Measurements from ENCODE around the gene LAMTOR2. TPM values are rescaled to one million over a fixed set of nuclear protein-coding genes. Genes with fewer than 3 reads are reported as not detected.

LAMTOR2 gene
- total and polyA plus RNA-seq, 9 of the 15 experiments (the other 6 are each of a cell fraction or from before 2014, with no cell fraction given): 39.0 to 161 (median 74.6) TPM

DNA sequence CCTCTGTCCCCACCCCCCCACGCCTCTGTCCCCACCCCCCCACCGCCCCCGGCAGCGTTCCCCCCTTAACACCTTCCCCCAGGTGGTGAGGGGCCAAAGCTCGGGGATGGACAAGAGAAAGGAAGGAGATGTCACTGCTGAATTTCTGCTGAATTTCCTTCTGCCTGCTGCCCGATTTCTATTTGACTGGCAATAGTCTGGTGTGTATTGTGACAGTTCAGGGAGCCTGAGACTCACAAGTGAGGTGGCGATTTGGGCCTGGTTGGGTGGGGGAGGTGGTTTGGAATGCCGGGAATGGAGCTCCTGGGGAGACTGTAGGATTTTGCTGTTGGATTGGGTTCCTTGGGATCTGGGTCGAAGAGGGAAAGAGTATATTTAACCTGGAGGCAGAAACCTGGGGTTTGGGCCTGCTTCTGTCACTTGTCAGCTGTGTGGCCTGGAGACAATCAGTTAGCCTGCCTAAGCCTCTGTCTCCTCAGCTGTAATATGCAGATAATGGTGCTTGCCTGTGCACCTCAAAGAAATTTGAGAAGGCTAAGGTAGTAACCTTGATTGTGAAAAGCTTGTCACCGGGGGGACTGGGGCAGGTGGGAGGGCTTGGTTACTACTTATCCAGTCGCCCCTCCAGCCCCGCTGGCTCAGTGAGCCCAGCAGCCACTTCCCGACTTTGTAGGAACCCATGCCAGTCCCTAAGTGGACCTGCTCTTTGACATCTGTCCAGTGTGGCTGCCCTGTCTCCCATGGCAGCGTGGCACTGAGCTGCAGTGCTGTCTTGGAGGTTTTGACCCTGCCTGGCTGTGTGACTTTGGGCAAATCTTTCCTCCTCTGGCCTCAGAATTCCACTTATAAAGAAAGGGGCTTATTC is 52.3 kb downstream of the LAMTOR2 start (continued):
- TF ChIP-seq, protein P1, sequence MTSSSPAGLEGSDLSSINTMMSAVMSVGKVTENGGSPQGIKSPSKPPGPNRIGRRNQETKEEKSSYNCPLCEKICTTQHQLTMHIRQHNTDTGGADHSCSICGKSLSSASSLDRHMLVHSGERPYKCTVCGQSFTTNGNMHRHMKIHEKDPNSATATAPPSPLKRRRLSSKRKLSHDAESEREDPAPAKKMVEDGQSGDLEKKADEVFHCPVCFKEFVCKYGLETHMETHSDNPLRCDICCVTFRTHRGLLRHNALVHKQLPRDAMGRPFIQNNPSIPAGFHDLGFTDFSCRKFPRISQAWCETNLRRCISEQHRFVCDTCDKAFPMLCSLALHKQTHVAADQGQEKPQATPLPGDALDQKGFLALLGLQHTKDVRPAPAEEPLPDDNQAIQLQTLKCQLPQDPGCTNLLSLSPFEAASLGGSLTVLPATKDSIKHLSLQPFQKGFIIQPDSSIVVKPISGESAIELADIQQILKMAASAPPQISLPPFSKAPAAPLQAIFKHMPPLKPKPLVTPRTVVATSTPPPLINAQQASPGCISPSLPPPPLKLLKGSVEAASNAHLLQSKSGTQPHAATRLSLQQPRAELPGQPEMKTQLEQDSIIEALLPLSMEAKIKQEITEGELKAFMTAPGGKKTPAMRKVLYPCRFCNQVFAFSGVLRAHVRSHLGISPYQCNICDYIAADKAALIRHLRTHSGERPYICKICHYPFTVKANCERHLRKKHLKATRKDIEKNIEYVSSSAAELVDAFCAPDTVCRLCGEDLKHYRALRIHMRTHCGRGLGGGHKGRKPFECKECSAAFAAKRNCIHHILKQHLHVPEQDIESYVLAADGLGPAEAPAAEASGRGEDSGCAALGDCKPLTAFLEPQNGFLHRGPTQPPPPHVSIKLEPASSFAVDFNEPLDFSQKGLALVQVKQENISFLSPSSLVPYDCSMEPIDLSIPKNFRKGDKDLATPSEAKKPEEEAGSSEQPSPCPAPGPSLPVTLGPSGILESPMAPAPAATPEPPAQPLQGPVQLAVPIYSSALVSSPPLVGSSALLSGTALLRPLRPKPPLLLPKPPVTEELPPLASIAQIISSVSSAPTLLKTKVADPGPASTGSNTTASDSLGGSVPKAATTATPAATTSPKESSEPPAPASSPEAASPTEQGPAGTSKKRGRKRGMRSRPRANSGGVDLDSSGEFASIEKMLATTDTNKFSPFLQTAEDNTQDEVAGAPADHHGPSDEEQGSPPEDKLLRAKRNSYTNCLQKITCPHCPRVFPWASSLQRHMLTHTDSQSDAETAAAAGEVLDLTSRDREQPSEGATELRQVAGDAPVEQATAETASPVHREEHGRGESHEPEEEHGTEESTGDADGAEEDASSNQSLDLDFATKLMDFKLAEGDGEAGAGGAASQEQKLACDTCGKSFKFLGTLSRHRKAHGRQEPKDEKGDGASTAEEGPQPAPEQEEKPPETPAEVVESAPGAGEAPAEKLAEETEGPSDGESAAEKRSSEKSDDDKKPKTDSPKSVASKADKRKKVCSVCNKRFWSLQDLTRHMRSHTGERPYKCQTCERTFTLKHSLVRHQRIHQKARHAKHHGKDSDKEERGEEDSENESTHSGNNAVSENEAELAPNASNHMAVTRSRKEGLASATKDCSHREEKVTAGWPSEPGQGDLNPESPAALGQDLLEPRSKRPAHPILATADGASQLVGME (CRISPR knock-in tag; IDR thresholded peaks at IDR 0.05): no peak
- TF ChIP-seq EP300 (IDR thresholded peaks at IDR 0.05; ENCODE audit: low read length) (peak; percentile 40; the same call in 1 of the 2 replicates), SNIP1 (IDR thresholded peaks at IDR 0.05; ENCODE audit: low read depth) (no peak), NFIC (IDR thresholded peaks at IDR 0.05) (peak; percentile 39; the same call in 1 of the 2 replicates), FOXK2 (conservative IDR thresholded peaks at IDR 0.05 in 1 of 2, IDR thresholded peaks at IDR 0.05 in 1 of 2; ENCODE audit: low read depth in 2 of 2) (no peak), ZNF717 (CRISPR knock-in tag; IDR thresholded peaks at IDR 0.05) (no peak), ZNF143 (CRISPR knock-in tag; IDR thresholded peaks at IDR 0.05) (no peak)
- TF ChIP-seq, protein P2, sequence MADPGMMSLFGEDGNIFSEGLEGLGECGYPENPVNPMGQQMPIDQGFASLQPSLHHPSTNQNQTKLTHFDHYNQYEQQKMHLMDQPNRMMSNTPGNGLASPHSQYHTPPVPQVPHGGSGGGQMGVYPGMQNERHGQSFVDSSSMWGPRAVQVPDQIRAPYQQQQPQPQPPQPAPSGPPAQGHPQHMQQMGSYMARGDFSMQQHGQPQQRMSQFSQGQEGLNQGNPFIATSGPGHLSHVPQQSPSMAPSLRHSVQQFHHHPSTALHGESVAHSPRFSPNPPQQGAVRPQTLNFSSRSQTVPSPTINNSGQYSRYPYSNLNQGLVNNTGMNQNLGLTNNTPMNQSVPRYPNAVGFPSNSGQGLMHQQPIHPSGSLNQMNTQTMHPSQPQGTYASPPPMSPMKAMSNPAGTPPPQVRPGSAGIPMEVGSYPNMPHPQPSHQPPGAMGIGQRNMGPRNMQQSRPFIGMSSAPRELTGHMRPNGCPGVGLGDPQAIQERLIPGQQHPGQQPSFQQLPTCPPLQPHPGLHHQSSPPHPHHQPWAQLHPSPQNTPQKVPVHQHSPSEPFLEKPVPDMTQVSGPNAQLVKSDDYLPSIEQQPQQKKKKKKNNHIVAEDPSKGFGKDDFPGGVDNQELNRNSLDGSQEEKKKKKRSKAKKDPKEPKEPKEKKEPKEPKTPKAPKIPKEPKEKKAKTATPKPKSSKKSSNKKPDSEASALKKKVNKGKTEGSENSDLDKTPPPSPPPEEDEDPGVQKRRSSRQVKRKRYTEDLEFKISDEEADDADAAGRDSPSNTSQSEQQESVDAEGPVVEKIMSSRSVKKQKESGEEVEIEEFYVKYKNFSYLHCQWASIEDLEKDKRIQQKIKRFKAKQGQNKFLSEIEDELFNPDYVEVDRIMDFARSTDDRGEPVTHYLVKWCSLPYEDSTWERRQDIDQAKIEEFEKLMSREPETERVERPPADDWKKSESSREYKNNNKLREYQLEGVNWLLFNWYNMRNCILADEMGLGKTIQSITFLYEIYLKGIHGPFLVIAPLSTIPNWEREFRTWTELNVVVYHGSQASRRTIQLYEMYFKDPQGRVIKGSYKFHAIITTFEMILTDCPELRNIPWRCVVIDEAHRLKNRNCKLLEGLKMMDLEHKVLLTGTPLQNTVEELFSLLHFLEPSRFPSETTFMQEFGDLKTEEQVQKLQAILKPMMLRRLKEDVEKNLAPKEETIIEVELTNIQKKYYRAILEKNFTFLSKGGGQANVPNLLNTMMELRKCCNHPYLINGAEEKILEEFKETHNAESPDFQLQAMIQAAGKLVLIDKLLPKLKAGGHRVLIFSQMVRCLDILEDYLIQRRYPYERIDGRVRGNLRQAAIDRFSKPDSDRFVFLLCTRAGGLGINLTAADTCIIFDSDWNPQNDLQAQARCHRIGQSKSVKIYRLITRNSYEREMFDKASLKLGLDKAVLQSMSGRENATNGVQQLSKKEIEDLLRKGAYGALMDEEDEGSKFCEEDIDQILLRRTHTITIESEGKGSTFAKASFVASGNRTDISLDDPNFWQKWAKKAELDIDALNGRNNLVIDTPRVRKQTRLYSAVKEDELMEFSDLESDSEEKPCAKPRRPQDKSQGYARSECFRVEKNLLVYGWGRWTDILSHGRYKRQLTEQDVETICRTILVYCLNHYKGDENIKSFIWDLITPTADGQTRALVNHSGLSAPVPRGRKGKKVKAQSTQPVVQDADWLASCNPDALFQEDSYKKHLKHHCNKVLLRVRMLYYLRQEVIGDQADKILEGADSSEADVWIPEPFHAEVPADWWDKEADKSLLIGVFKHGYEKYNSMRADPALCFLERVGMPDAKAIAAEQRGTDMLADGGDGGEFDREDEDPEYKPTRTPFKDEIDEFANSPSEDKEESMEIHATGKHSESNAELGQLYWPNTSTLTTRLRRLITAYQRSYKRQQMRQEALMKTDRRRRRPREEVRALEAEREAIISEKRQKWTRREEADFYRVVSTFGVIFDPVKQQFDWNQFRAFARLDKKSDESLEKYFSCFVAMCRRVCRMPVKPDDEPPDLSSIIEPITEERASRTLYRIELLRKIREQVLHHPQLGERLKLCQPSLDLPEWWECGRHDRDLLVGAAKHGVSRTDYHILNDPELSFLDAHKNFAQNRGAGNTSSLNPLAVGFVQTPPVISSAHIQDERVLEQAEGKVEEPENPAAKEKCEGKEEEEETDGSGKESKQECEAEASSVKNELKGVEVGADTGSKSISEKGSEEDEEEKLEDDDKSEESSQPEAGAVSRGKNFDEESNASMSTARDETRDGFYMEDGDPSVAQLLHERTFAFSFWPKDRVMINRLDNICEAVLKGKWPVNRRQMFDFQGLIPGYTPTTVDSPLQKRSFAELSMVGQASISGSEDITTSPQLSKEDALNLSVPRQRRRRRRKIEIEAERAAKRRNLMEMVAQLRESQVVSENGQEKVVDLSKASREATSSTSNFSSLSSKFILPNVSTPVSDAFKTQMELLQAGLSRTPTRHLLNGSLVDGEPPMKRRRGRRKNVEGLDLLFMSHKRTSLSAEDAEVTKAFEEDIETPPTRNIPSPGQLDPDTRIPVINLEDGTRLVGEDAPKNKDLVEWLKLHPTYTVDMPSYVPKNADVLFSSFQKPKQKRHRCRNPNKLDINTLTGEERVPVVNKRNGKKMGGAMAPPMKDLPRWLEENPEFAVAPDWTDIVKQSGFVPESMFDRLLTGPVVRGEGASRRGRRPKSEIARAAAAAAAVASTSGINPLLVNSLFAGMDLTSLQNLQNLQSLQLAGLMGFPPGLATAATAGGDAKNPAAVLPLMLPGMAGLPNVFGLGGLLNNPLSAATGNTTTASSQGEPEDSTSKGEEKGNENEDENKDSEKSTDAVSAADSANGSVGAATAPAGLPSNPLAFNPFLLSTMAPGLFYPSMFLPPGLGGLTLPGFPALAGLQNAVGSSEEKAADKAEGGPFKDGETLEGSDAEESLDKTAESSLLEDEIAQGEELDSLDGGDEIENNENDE (IDR thresholded peaks at IDR 0.05; ENCODE audit: low read depth, low read length): no peak
